ENCODE results near the gene SPATA13.
"Not testable (repeated sequence)": the region's sequence is repeated elsewhere in the genome, so short reads cannot be mapped to it uniquely, and the experiment has no call there.

The SPATA13 gene

GRCh38 chr13:24196593-24197197 lies 36.2 kb downstream of the SPATA13 start:
- TF ChIP-seq, protein P1, sequence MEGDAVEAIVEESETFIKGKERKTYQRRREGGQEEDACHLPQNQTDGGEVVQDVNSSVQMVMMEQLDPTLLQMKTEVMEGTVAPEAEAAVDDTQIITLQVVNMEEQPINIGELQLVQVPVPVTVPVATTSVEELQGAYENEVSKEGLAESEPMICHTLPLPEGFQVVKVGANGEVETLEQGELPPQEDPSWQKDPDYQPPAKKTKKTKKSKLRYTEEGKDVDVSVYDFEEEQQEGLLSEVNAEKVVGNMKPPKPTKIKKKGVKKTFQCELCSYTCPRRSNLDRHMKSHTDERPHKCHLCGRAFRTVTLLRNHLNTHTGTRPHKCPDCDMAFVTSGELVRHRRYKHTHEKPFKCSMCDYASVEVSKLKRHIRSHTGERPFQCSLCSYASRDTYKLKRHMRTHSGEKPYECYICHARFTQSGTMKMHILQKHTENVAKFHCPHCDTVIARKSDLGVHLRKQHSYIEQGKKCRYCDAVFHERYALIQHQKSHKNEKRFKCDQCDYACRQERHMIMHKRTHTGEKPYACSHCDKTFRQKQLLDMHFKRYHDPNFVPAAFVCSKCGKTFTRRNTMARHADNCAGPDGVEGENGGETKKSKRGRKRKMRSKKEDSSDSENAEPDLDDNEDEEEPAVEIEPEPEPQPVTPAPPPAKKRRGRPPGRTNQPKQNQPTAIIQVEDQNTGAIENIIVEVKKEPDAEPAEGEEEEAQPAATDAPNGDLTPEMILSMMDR (IDR thresholded peaks at IDR 0.05; ENCODE audit: control insufficient read depth, insufficient read depth, low read depth, low read length, missing control alignments), result no peak
- no peak overlapping the region for H3K4me3 ChIP-seq (ENCODE audit: control insufficient read depth, low read depth, low read length)
- no peak for DNase-seq (ENCODE audit: low read depth)

GRCh38 chr13:24199016-24199415 lies 38.5 kb downstream of the SPATA13 start:
- DNase-seq (ENCODE audit: low read depth), result no peak
- H3K4me3 ChIP-seq (ENCODE audit: control insufficient read depth, low read depth, low read length), result no peak overlapping the region
- TF ChIP-seq, protein P1 (IDR thresholded peaks at IDR 0.05; ENCODE audit: control insufficient read depth, insufficient read depth, low read depth, low read length, missing control alignments), result no peak

- DNase-seq (ENCODE audit: low read depth), result no peak
- TF ChIP-seq, protein P1 (IDR thresholded peaks at IDR 0.05; ENCODE audit: control insufficient read depth, insufficient read depth, low read depth, low read length, missing control alignments), result no peak
- no peak overlapping the region for H3K4me3 ChIP-seq (ENCODE audit: control insufficient read depth, low read depth, low read length)
These were observed 41.7 kb downstream of the SPATA13 start for GRCh38 chr13:24202215-24202614.

GRCh38 chr13:24203273-24203672 lies 42.8 kb downstream of the SPATA13 start:
- H3K4me3 ChIP-seq (ENCODE audit: control insufficient read depth, low read depth, low read length), result no peak overlapping the region
- no peak for DNase-seq (ENCODE audit: low read depth)
- TF ChIP-seq, protein P1 (IDR thresholded peaks at IDR 0.05; ENCODE audit: control insufficient read depth, insufficient read depth, low read depth, low read length, missing control alignments), result no peak

GRCh38 chr13:24203811-24204210 lies 43.3 kb downstream of the SPATA13 start:
- DNase-seq (ENCODE audit: low read depth), result no peak
- no peak overlapping the region for H3K4me3 ChIP-seq (ENCODE audit: control insufficient read depth, low read depth, low read length)

DNA sequence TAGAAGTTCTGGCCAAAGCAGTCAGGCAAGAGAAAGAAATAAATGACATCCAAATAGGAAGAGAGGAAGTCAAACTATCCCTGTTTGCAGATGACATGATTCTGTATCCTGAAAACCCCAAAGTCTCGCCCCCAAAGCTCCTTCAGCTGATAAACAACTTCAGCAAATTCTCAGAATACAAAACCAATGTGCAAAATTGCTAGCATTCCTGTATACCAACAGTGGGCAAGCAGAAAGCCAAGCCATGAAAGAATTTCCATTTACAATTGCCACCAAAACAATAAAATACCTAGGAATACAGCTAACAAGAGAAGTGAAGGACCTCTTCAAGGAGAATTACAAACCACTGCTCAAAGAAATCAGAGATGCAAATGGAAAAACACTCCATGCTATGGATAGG lies 44.6 kb downstream of the SPATA13 start:
- not testable (repeated sequence) for DNase-seq (ENCODE audit: low read depth); H3K4me3 ChIP-seq (ENCODE audit: control insufficient read depth, low read depth, low read length)

More at GRCh38 chr13:24203811-24204210, 43.3 kb downstream of the SPATA13 start:
- TF ChIP-seq, protein P1 (IDR thresholded peaks at IDR 0.05; ENCODE audit: control insufficient read depth, insufficient read depth, low read depth, low read length, missing control alignments), result no peak

GRCh38 chr13:24207841-24208667 lies 47.5 kb downstream of the SPATA13 start:
- no peak overlapping the region for H3K4me3 ChIP-seq (ENCODE audit: control insufficient read depth, low read depth, low read length)
- TF ChIP-seq, protein P1 (IDR thresholded peaks at IDR 0.05; ENCODE audit: control insufficient read depth, insufficient read depth, low read depth, low read length, missing control alignments), result no peak
- peak; percentile 67 for DNase-seq (ENCODE audit: low read depth)
